GM18505 (cell line): ENCODE measurements around the gene NPR3.

Source experiments
- ATAC-seq: cut with Tn5 transposase; IDR thresholded peaks from one replicate; pipeline ENCODE4 v1.9.1; 2021; ENCODE audit not compliant: unreplicated experiment
- POLR2A ChIP-seq: IDR thresholded peaks from 4 replicates; pipeline ENCODE4 v1.6.1; 2011; ENCODE audit warnings: borderline replicate concordance; ENCODE audit not compliant: insufficient read depth, insufficient read length; ENCODE audit errors: extremely low read depth

NPR3 gene

GRCh38 chr5:32721626-32722025 lies 10.5 kb downstream of the NPR3 start:
- no peak for TF ChIP-seq POLR2A
- ATAC-seq = no peak

DNA sequence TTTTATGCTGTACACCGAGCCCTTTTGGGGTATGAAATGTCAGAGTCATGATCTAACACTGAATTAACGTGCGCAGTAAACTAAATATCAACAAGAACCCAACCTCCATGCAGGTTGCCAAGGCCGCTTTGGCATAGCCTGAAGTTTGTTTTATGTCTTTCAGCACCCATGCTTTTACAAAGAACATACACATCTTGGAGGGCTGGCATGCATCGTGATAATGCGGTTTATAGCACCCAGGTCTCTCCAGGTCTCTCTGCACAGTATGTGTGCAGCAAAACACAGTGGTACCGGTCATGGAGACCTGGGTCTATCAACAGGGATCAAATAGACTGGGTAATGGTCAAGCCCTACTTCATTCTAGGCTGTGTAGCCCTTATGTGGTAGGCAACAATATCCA lies 11.8 kb downstream of the NPR3 start:
- TF ChIP-seq POLR2A = no peak
- no peak for ATAC-seq

- ATAC-seq = no peak
- TF ChIP-seq POLR2A = no peak
Observed at GRCh38 chr5:32724526-32724925, 13.4 kb downstream of the NPR3 start.

DNA sequence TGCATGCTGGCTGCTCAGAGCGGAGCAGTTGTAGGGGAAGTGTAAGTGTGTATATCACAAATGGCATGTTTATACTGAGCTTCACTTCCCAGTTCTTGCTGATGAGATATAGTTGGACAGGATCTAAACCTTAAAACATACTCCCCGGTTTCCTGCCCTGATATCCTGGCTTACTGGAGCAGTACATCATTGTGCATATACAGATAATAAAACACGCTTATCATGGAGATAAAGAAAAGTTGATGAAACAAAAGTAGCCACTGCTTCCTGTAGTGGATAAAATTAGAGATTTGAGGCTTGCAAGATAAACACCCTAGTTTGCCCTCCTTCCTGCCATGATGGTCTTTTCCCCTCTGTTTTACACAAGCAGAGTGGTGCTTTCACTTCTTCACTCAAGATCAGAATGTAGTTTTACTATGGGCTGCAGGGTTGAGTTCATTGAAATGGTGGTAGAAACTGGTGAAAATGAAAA lies 15.0 kb downstream of the NPR3 start:
- no peak for TF ChIP-seq POLR2A
- ATAC-seq = no peak

DNA sequence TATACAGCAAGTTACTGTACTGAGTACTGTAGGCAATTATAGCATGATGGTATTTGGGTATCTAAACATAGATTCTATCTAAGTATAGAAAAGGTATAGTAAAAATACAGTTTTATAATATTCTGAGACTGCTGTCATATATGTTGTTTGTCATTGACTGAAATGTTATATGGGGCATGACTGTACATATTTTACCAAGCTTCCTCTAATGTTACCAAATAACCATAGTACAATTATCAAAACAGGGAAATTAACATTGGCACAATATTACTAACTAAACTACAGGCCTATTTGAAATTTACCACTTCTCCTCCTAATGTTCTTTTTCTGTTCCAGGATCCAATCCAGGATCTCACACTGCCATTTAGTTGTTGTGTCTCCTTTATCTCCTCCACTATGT lies 18.5 kb downstream of the NPR3 start:
- ATAC-seq = no peak
- TF ChIP-seq POLR2A = no peak

GRCh38 chr5:32733590-32734340 lies 22.6 kb downstream of the NPR3 start:
- no peak for TF ChIP-seq POLR2A
- ATAC-seq = no peak

GRCh38 chr5:32734827-32735378 lies 23.8 kb downstream of the NPR3 start:
- no peak for ATAC-seq
- no peak for TF ChIP-seq POLR2A

DNA sequence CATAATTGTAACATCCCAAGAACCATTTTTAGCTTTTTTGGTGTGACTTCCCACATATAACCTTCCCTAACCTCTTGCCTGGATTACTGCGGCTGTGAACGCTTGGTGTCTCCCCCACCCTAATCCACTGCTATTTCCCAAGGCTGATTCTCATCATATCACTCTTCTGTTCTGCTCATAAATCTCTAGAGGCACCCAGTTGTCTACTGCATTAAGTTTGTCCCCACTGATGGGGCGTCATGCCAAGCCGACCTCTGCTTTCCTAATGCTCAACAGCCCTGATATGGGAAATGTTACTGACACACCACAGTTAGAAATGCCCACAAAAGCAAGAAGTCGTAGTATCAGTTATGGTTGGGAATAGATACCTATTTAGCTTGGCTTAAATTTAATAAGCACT lies 24.4 kb downstream of the NPR3 start:
- no peak for TF ChIP-seq POLR2A
- no peak for ATAC-seq

- ATAC-seq = no peak
- no peak for TF ChIP-seq POLR2A
Observed at GRCh38 chr5:32736842-32737241, 25.7 kb downstream of the NPR3 start.

GRCh38 chr5:32740651-32741050 lies 29.5 kb downstream of the NPR3 start:
- no peak for TF ChIP-seq POLR2A
- ATAC-seq = no peak

GRCh38 chr5:32745317-32745716 lies 34.2 kb downstream of the NPR3 start:
- no peak for TF ChIP-seq POLR2A
- no peak for ATAC-seq

GRCh38 chr5:32752411-32752810 lies 41.3 kb downstream of the NPR3 start:
- no peak for TF ChIP-seq POLR2A
- no peak for ATAC-seq

DNA sequence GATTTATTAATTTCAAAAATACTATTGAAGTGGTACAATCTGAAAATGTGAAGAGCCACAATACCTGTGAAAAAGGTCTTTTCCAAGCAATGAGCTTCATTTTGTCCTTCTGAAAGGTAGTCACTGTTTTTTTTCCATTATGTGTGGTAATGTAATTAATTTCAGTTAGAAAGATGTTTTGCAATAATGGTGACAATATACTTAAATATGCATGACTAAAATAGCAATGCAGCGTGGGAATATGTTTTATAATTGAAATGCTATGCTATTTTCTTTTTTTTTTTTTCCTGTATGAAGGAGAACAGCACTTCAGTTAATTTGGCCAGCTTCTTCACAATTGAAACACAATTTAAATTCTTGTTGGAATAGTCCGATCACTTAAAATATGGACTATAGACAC lies 41.9 kb downstream of the NPR3 start:
- ATAC-seq = no peak
- no peak for TF ChIP-seq POLR2A

DNA sequence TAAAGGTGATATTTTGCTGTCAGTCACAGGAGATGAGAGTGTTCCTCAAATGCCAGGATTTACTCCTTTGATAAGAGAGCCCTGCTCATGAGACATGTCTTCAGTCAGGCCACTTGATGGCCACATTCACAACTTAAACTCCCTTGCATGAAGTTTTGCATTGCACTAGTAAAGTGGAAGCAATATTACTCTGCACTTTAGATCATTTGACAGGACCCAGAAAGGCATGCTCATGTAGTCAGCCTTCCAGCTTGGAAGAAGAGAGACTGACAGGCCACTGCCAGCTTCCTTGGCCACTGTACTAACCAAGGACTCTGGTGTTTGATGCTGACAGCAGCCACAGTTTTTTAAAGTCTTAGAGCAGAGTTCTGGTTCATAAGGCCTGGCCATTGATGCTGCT lies 42.6 kb downstream of the NPR3 start:
- no peak for ATAC-seq

More for the DNA sequence above, 42.6 kb downstream of the NPR3 start:
- no peak for TF ChIP-seq POLR2A
